NCI-H2107 treated with DMSO at 0.1 percent for 48 hours (cell line): ENCODE measurements around the gene PTGER3.

Experiments used
- DNase-seq: peaks from one replicate; lab custom pipeline; 2025; ENCODE audit not compliant: unreplicated experiment; lab: John Stamatoyannopoulos, UW

The PTGER3 gene

GRCh38 chr1:71047635-71048607 lies at the start of gene PTGER3:
TSS of gene PTGER3 (minus strand) at chr1:71047816. CDS start at chr1:71047577, 239 bp downstream.
- no peak for DNase-seq

GRCh38 chr1:71094913-71095312 lies 47.3 kb upstream of the PTGER3 start:
- no peak for DNase-seq

- DNase-seq = peak; percentile 25
These were observed 46.3 kb upstream of the PTGER3 start for GRCh38 chr1:71093938-71094337.

GRCh38 chr1:71089536-71090270 lies 42.1 kb upstream of the PTGER3 start:
- no peak for DNase-seq

- DNase-seq = no peak
These were observed 41.1 kb upstream of the PTGER3 start for GRCh38 chr1:71088645-71089287.

GRCh38 chr1:71087713-71088112 lies 40.1 kb upstream of the PTGER3 start:
- no peak for DNase-seq

- no peak for DNase-seq
These were observed 39.4 kb upstream of the PTGER3 start for GRCh38 chr1:71087060-71087459.

- DNase-seq = no peak
These were observed 38.7 kb upstream of the PTGER3 start for GRCh38 chr1:71086331-71086730.

GRCh38 chr1:71083271-71083670 lies 35.7 kb upstream of the PTGER3 start:
- no peak for DNase-seq

- no peak for DNase-seq
These were observed 34.1 kb upstream of the PTGER3 start for GRCh38 chr1:71081697-71082080.

- peak; percentile 99 for DNase-seq
These were observed 33.4 kb upstream of the PTGER3 start, which contains the start of gene ZRANB2 for GRCh38 chr1:71080739-71081696. TSS of gene ZRANB2 (minus strand) at chr1:71081035. CDS start at chr1:71080995, 40 bp downstream.

- peak; percentile 19 for DNase-seq
These were observed 32.7 kb upstream of the PTGER3 start for GRCh38 chr1:71080230-71080738.

GRCh38 chr1:71074681-71075080 lies 27.1 kb upstream of the PTGER3 start:
- no peak for DNase-seq

GRCh38 chr1:71072273-71072672 lies 24.7 kb upstream of the PTGER3 start:
- no peak for DNase-seq

- no peak for DNase-seq
These were observed 24.1 kb upstream of the PTGER3 start for GRCh38 chr1:71071720-71072119.

- no peak for DNase-seq
These were observed 21.0 kb upstream of the PTGER3 start for GRCh38 chr1:71068325-71069240.

GRCh38 chr1:71054791-71055190 lies 7.2 kb upstream of the PTGER3 start:
- no peak for DNase-seq

- no peak for DNase-seq
These were observed 6.7 kb upstream of the PTGER3 start for GRCh38 chr1:71054281-71054731.

- DNase-seq = no peak
These were observed 6.1 kb upstream of the PTGER3 start for GRCh38 chr1:71053758-71054157.
